ENCODE data around the gene USP13.

- TF ChIP-seq, protein P1, sequence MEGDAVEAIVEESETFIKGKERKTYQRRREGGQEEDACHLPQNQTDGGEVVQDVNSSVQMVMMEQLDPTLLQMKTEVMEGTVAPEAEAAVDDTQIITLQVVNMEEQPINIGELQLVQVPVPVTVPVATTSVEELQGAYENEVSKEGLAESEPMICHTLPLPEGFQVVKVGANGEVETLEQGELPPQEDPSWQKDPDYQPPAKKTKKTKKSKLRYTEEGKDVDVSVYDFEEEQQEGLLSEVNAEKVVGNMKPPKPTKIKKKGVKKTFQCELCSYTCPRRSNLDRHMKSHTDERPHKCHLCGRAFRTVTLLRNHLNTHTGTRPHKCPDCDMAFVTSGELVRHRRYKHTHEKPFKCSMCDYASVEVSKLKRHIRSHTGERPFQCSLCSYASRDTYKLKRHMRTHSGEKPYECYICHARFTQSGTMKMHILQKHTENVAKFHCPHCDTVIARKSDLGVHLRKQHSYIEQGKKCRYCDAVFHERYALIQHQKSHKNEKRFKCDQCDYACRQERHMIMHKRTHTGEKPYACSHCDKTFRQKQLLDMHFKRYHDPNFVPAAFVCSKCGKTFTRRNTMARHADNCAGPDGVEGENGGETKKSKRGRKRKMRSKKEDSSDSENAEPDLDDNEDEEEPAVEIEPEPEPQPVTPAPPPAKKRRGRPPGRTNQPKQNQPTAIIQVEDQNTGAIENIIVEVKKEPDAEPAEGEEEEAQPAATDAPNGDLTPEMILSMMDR (IDR thresholded peaks at IDR 0.05), result no peak
- TF ChIP-seq EZH2 (IDR thresholded peaks at IDR 0.05; ENCODE audit: borderline replicate concordance, insufficient read depth, low read depth, low read length, poor library complexity, severe bottlenecking), result no peak
These were observed 2.4 kb downstream of the USP13 start for GRCh38 chr3:179655236-179655635.
